ENCODE measurements around the gene NUP54. TPM values are rescaled to one million over a fixed set of nuclear protein-coding genes. Genes with fewer than 3 reads are reported as not detected.

Gene NUP54
- polyA plus RNA-seq, 1 experiment = 54.5 TPM

DNA sequence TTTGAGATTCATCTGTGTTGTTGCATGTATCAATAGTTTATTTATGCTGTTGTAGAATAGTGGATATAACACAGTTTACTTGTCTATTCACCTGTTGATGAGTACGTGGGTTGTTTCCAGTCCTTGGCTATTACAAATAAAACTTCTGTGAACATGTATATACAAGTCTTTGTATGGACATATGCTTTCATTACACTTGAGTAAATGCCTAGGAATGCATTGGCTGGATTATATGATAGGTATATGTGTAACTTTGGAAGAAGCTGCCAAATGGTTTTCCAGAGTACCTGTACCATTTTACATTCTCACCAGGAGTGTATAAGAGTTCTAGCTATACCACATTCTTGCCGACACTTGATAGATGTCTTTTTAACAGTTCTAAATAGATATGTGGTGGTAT lies 57.1 kb downstream of the NUP54 start:
- ChIA-PET CTCF (interaction anchor here (1.7 kb wide), 1 partner anchor 24 kb away, joined by 8 read pairs; no protein-coding TSS in a partner anchor), POLR2A (no interaction called here)

DNA sequence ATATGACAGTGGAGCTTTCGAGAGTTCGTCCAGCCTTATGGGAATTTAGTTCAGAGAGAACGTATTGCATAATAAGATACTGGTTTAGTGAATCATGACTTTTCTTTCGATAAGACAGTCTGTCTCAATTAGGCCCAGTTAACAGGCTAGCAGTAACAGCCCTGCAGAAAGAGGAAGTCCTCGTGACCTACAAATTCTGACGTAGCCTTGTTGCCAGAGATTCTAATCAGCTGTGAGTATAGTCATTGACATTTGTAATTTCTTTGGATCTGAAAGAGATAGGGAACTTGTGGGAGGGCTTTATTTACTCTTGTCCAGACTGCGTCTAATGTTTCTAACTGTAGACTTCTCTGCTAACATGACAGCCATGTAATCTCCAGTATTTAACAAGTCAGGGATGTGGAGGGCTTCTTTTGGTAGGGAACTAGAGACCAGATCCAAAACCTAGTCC lies 57.9 kb downstream of the NUP54 start:
- Histone ChIP-seq H3K27ac (ENCODE audit: low read depth, low read length) (no peak overlapping the region), H3K27me3 (ENCODE audit: control insufficient read depth, insufficient read depth, low read length) (peaks cover 7% of the 10 kb centered on the region), H3K9me3 (ENCODE audit: control insufficient read depth, insufficient read depth, low read length) (no peaks in the 10 kb centered on the region), H3K4me3 (ENCODE audit: low read depth, low read length) (no peak overlapping the region)
- peak; percentile 47 for DNase-seq (ENCODE audit: low read depth, low spot score)
- CTCF ChIA-PET = interaction anchor here (0.9 to 1.7 kb wide), 2 partner anchors 23 to 94 kb away, joined by 4 to 8 read pairs; no protein-coding TSS in a partner anchor
- TF ChIP-seq, protein P1, sequence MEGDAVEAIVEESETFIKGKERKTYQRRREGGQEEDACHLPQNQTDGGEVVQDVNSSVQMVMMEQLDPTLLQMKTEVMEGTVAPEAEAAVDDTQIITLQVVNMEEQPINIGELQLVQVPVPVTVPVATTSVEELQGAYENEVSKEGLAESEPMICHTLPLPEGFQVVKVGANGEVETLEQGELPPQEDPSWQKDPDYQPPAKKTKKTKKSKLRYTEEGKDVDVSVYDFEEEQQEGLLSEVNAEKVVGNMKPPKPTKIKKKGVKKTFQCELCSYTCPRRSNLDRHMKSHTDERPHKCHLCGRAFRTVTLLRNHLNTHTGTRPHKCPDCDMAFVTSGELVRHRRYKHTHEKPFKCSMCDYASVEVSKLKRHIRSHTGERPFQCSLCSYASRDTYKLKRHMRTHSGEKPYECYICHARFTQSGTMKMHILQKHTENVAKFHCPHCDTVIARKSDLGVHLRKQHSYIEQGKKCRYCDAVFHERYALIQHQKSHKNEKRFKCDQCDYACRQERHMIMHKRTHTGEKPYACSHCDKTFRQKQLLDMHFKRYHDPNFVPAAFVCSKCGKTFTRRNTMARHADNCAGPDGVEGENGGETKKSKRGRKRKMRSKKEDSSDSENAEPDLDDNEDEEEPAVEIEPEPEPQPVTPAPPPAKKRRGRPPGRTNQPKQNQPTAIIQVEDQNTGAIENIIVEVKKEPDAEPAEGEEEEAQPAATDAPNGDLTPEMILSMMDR (IDR thresholded peaks at IDR 0.05; ENCODE audit: low read depth, low read length) = no peak
- POLR2A ChIA-PET = no interaction called here

More for the DNA sequence above, 57.1 kb downstream of the NUP54 start:
- Histone ChIP-seq H3K9me3 (ENCODE audit: control insufficient read depth, insufficient read depth, low read length) (no peaks in the 10 kb centered on the region), H3K4me3 (ENCODE audit: low read depth, low read length) (no peak overlapping the region), H3K27me3 (ENCODE audit: control insufficient read depth, insufficient read depth, low read length) (peaks cover 5% of the 10 kb centered on the region), H3K27ac (ENCODE audit: low read depth, low read length) (no peak overlapping the region)
- TF ChIP-seq, protein P1 (IDR thresholded peaks at IDR 0.05; ENCODE audit: low read depth, low read length) = no peak
- DNase-seq (ENCODE audit: low read depth, low spot score) = no peak

DNA sequence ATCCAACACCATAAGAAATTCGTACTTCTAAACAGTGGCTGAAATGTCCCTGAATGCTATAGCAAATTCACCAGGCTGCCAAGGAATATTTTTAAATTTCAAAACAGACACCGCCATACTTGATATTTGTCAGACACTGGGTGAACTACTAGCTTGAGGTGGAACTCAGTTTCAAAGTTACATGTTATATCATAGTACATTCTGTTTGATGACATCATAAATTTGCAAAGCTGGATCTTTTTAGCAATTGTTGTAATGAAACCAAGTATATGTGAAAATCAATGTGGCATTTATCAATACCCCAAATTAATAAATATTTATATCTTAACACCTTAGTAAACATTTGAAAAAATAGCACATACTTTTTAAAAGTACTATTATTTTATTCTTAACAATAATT lies 59.5 kb downstream of the NUP54 start:
- no peaks in the 10 kb centered on the region for H3K9me3 ChIP-seq (ENCODE audit: control insufficient read depth, insufficient read depth, low read length)
- POLR2A ChIA-PET = no interaction called here
- DNase-seq (ENCODE audit: low read depth, low spot score) = no peak
- TF ChIP-seq, protein P1 (IDR thresholded peaks at IDR 0.05; ENCODE audit: low read depth, low read length) = no peak
- H3K27ac ChIP-seq (ENCODE audit: low read depth, low read length) = no peak overlapping the region
- H3K27me3 ChIP-seq (ENCODE audit: control insufficient read depth, insufficient read depth, low read length) = peaks cover 10% of the 10 kb centered on the region
- H3K4me3 ChIP-seq (ENCODE audit: low read depth, low read length) = no peak overlapping the region
- CTCF ChIA-PET = interaction anchor here (3.3 to 4.0 kb wide), 2 partner anchors 10 to 92 kb away, joined by 27 to 64 read pairs; no protein-coding TSS in a partner anchor

DNA sequence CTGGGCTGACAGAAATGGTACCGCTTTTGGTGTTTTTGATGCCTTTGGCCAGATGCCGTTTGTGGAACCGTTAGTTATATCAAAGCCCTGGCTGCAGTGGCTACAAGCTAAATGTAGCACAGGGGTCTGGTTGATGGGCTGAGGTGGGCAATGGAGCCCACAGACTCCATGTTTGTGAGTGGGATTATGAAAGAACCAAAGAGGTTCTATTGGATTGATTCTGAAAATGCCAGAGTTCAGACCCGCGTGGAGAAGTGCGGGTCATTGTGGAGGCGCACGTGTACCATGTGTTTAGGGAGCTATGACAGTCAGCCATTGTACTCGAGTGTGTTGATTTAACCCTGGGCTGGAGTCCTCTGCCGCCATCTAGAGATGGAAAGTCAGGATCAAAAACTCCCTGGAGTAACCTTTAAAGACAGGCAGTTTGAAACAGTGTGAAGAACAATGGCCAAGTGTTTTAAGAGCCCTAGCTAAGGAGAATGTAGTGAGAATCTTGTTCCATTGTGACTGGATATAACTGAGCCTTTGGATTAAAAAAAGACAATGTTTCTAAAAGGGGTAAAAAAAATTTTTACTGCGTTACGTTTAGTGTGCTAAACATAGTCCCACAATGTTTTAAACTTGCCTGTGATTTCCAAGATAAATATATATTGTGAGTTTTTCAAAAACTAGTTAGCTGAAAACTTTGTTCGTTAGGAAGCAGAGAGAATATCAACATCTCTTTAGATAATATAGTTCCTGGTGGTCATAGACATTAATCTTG lies 61.0 kb downstream of the NUP54 start:
- POLR2A ChIA-PET = interaction anchor here (0.6 kb wide), 1 partner anchor 192 kb away, joined by 4 read pairs; no protein-coding TSS in a partner anchor
- TF ChIP-seq, protein P1 (IDR thresholded peaks at IDR 0.05; ENCODE audit: low read depth, low read length) = peak; percentile 77
- H3K9me3 ChIP-seq (ENCODE audit: control insufficient read depth, insufficient read depth, low read length) = no peaks in the 10 kb centered on the region
- peak; percentile 7 for DNase-seq (ENCODE audit: low read depth, low spot score)
- H3K4me3 ChIP-seq (ENCODE audit: low read depth, low read length) = no peak overlapping the region
- CTCF ChIA-PET = interaction anchor here (0.6 to 4.0 kb wide), 28 partner anchors 9 to 673 kb away, joined by 3 to 64 read pairs (median 4); partner anchors contain the start of genes ART3 and SDAD1
- no peak overlapping the region for H3K27ac ChIP-seq (ENCODE audit: low read depth, low read length)
- peaks cover 14% of the 10 kb centered on the region for H3K27me3 ChIP-seq (ENCODE audit: control insufficient read depth, insufficient read depth, low read length)

DNA sequence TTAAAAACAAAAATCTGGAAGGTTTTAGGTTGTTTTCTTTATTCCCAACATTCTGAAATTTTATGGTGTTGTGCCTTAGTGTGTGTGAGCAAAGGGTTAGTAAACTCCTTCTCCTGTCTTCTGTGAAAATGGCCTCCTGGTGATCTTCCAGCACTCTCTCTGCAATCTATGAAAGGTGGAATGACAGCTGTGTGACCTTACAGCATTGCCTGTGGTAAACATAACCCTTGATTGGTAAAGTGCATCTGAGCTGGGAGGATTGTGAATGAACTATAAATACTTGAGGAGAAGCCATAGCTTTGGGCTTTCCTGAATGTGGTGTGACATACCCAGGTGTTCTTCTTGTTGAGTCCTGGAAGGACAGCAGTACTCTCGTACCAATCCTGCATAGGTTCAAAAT lies 63.7 kb downstream of the NUP54 start:
- CTCF ChIA-PET = interaction anchor here (0.5 to 2.3 kb wide), 2 partner anchors 75 to 89 kb away, joined by 3 to 20 read pairs; no protein-coding TSS in a partner anchor

More for the DNA sequence above, 63.7 kb downstream of the NUP54 start:
- no peak overlapping the region for H3K27ac ChIP-seq (ENCODE audit: low read depth, low read length)
- POLR2A ChIA-PET = no interaction called here
- no peak for DNase-seq (ENCODE audit: low read depth, low spot score)
- no peak overlapping the region for H3K4me3 ChIP-seq (ENCODE audit: low read depth, low read length)
- TF ChIP-seq, protein P1 (IDR thresholded peaks at IDR 0.05; ENCODE audit: low read depth, low read length) = no peak
- H3K27me3 ChIP-seq (ENCODE audit: control insufficient read depth, insufficient read depth, low read length) = peaks cover 17% of the 10 kb centered on the region
- no peaks in the 10 kb centered on the region for H3K9me3 ChIP-seq (ENCODE audit: control insufficient read depth, insufficient read depth, low read length)

Measured in AG04450 (cell line).